Dedifferentiated amniotic fluid mesenchymal stem cell (primary cell): Measurements from ENCODE around the gene GUCY1A1.
A peak's percentile ranks its signal among the peaks of the same experiment; 100 is the strongest.

Source experiments
- DNase-seq: peaks from one replicate; pipeline ENCODE4 v3.0.0-alpha.2; 2016; ENCODE audit errors: extremely low spot score

Gene GUCY1A1

GRCh38 chr4:155658681-155659064 lies 8.0 kb upstream of the GUCY1A1 start:
- no peak for DNase-seq

- no peak for DNase-seq
Observed at GRCh38 chr4:155659176-155659575, 7.5 kb upstream of the GUCY1A1 start.

GRCh38 chr4:155660436-155660835 lies 6.2 kb upstream of the GUCY1A1 start:
- DNase-seq, result no peak

DNA sequence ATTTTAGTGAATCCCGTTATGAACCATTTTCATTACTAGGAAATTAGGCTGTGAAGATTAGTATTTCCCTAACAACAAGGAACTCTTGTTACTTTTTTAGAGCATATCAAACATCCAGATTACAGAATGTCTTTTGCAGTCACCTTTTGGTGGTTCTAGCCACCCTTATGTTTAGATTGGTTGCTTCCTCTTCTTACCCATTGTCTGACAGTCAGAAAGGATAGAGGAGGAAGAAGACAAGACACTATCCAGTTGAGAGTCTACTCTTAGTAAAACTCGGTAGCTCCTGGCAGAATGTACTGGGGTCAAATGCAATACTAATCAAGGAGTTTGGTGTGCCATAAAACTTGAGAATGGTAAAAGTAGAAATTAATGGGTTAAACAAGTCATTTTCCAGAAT lies 1.6 kb upstream of the GUCY1A1 start:
- no peak for DNase-seq

GRCh38 chr4:155667222-155667567 lies 547 bp downstream of the GUCY1A1 start:
- no peak for DNase-seq

DNA sequence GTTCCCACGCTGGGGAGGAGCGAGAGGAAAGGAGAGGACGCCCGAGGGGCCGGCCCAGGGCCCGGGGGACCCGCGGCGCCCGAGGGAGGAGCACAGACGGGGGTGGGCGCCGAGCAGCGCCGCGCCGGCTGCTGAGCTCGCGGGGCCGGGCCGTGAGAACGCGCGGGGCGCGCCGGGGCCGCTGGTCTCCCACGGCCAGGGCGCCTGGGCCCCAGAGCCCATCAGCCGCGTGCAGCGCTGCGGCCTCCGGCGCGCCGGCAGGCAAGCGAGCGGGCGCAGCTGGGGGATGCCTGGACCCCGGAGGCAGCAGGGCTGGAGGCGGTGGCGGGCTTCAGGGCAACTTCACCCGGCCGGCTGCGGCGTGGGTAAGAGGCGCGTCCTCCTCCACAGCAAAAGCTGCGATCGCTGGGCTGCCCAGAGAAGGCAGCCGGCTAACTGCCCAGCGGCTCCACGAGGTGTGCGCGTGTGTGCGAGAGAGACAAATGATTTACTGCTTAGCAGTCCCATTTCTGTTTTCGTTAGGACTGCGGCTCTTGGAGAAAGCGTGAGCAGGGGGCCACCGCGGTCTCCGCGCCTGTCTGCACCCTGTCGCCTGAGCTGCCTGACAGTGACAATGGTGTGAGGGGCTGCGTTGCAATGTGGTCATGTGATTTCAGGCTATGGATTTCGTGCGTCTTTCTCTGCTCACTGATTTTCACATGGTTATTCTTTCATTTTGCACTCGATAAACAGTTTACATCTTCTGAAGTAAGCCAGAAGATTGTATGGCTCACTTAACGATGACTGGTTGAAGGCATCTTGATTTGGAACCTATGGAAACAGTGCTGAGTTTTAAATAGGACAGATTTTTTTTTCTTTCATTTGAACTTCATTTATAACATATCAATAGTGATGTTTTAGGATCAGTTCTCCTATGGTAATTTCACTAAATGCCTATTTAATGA lies 1.2 kb downstream of the GUCY1A1 start:
- DNase-seq, result no peak

DNA sequence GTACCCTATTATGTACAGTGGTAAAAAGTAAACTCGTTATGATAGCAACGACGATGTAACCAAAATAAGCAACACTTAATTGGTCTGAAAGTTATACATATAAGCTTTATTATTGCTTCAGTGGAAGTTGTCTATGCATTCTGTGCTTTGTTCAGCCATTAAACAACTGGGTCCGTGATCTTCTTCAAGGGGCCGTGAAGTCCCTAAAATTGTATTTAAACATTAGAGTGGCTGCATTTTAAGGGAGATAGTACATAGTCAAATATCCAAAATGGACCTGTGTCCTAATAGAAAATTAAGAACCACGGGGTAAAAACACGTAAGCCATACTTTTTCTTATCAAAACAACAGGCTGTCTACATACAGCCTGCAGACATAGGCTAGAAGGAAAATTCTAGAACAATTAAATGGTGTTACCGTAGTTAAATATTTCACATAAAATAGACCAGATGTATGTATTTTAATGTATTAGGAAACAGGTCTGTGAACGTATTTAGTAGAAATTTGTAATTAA lies 2.1 kb downstream of the GUCY1A1 start:
- DNase-seq, result no peak

DNA sequence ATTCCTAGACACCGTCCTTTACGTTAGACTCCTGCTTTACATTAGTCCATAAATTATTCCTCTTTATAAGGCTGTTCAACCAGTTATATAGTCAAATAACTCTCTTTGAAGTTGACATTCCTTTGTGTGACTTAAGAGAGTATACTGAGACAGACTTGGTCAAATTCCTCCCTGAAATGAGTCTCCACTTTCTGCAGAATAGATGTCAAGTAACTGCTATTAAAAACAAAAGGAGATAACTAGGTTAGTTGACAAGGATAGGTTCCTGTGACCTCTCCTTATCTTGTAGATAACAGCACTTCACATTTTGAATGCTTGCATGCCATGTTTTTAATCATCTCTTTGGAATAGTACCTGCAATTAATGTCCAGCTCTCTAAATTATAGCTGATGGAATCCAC lies 5.7 kb downstream of the GUCY1A1 start:
- no peak for DNase-seq

DNA sequence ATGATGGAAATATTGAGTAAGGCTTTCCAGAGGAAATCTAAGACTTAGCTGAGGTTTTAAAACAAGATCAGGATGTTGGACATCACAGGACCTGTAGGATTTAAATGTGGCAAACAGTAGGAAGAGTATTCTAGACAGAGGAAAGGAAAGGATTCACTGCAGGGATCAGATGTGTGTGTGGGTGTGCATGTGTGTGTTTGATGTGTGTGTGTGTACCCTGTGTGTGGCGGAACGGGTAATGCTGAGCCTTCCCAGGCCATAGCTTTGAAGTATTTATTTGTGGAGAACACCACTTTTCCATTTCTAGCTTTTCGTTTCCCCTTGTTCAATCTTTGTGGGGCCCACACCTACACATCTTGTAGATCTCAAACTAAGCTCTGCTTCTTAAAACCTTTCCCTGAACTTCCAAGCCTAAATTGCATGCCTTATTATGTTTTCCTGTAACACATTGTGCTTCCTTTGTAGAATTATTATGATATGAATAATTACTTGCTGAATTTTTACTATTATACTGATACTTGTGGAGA lies 6.9 kb downstream of the GUCY1A1 start:
- DNase-seq, result no peak

DNA sequence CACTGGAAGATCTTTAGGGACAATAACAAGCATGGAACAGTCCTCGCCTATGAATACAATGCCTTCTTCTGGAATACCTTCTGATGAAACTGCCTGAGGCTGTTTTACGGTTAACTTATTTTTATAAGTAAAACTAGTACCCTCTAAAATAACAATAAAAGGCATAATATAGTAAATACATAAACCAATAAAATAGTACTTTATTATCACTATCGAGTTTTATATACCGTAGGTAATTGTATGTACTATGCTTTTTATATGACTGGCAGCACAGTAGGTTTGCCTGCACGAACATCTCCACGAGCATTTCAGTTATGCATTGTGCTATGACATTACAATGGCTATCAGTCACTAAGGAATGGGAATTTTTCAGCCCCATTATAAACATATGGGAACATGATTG lies 8.0 kb downstream of the GUCY1A1 start:
- DNase-seq, result no peak

GRCh38 chr4:155675709-155676429 lies 9.2 kb downstream of the GUCY1A1 start:
- DNase-seq, result no peak

- no peak for DNase-seq
Observed at GRCh38 chr4:155676430-155676825, 9.8 kb downstream of the GUCY1A1 start.

DNA sequence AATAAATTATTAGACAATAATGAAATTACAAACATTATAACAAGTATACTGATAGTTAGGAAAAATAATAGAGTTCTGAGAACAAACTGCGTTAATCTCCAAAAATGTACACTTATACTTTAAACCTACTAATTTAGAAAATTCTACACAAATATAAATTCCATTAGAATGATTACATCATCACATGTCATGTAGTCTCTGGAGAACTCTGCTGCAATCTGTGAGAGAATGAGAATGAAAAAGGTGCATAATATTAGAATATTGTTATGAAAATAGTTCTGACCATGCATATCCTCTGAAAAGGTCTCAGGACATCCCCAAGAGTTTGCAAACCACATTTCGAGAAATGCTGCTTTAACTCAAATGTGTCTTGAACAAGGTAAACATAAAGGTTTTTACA lies 11.4 kb downstream of the GUCY1A1 start:
- no peak for DNase-seq

DNA sequence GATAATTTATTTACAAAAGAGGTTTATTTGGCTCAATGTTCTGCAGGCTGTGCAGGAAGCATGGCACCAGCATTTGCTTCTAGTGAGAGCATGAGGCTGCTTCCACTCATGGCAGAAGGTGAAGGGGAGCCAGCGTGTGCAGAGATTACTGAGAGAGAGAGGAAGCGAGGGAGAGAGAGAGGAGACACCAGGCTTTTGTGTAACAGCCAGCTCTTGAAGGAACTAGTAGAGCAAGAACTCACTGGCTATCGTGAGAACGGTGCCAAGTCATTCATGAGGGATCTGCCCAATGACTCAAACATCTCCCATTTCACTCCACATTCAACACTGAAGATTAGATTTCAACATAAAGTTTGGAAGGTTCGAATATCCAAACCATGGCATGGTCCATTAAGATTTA lies 12.7 kb downstream of the GUCY1A1 start:
- peak; percentile 26 for DNase-seq

DNA sequence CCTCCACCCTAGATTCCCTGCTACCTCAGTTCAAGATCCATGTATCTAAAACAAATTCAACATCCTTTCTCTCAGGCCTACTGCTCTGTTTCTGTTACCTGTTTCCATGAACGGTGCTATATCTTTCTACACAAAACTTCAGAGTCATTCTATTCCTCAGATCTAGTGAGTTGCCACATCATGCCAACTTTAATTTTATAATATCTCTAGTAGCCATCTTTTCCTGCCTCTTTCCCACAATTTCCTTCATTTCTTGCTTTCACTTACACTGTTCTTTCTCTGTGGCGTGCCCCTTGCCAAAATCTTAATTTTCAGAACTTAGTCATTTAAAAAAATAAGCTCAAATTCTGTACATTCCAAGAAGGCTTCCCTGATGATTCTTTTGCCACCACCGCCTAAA lies 15.2 kb downstream of the GUCY1A1 start:
- no peak for DNase-seq

DNA sequence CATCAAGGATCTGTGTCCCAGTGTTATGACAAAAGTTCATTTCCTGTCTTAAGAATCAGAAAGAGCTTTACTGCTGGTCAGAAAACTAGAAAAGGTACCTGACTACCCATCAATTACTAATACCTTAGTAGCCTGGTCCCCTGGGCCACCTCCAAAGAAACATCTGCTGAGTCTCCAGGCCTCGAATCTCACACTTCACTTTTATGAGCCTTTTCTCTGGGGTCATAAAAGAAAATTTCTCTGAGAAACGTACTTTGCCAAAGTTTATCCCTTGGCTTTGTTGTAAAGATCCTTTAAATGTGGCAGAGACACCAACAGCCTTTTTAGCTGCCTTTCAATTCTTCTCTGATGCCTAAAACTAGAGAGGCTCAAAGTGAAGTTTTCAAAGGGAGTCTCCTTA lies 17.8 kb downstream of the GUCY1A1 start:
- DNase-seq, result no peak

DNA sequence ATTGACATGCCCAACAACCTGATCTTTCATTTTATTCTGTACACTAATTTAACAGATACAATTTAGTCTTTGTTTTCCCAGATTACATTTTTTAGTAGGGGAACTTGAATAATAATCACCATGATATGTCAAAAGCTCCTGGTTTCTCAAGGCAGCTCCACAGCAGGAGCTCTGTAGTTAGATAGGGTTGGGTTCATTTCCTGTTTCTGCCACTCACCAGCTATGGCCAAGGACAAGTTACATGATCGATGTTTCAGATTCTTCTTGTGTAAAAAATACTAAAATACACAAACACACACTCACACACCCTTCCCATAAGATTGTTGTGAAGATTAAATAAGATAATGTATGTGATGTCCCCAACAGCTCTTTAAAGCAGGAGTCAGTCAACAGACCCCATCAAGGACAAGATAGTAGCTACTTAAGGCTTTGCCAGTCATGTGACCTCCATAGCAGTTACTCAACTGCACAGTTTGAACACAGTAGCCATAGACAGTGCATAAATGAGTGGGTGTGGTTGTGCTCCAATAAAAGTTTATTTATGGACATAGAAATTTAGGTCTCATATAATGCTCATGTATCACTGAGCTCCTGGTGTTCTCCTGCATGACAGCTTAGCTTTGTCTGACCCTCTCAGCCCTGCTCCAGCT lies 18.4 kb downstream of the GUCY1A1 start:
- no peak for DNase-seq

DNA sequence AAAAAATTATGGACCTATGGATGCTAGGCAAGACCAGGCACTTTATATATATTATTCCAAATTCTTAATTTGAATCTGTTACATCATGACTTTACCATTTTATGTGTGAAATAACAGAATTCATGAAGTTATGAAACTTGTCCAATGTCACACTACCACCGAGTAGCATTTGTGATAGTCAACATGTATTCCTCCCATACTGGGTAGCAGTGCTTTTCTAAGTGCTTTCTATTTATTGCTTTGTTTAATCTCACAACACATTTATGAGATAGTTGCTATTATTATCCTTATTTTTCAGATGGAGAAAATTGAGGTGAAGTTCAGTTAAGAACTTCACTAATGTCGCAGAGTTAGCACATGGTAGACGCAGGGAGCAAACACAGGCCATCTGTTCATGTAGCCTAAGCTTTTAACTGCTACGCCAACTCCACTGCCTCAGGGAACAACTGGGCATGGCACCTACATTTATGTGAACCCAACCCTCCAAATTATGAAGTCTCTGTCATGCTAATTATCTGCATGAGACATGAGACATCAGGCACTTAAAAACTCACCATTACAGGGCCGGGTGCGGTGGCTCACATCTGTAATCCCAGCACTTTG lies 20.8 kb downstream of the GUCY1A1 start:
- DNase-seq, result no peak

DNA sequence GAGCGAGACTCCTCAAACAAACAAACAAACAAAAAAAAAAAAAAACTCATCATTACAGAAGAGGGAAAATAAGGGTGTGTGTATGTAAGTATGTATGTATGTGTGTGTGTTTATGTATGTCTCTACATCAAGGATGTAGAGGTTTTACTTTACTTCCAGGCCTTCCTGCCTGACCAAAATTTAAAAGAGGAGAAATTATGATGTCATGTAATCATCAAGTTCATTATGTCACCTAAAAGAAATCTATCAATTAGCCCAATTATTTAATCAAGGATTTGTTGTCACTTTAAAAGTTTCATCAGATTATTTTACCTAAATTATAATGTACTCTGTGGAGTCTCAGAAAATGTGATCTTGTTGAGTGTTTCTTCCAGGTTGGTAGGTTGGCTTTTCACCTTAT lies 21.6 kb downstream of the GUCY1A1 start:
- no peak for DNase-seq

DNA sequence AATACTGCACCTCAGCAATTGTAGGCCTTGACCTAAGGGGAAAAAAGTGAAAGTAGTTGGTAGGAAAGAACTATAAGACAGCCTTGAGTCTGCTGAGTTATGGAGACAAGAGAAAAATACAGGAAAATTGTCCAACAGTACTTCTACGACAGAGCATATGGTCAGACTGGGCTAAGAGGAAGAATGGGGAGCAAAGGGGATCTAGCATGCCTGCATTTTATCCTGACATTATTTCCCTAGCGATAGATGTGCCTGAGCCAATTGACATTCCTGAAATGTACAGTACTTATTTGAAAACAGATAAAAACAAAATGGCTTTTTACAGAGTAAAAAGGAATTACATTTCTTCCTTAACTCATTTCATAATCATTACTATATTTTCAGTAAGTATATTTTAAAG lies 22.2 kb downstream of the GUCY1A1 start:
- no peak for DNase-seq

DNA sequence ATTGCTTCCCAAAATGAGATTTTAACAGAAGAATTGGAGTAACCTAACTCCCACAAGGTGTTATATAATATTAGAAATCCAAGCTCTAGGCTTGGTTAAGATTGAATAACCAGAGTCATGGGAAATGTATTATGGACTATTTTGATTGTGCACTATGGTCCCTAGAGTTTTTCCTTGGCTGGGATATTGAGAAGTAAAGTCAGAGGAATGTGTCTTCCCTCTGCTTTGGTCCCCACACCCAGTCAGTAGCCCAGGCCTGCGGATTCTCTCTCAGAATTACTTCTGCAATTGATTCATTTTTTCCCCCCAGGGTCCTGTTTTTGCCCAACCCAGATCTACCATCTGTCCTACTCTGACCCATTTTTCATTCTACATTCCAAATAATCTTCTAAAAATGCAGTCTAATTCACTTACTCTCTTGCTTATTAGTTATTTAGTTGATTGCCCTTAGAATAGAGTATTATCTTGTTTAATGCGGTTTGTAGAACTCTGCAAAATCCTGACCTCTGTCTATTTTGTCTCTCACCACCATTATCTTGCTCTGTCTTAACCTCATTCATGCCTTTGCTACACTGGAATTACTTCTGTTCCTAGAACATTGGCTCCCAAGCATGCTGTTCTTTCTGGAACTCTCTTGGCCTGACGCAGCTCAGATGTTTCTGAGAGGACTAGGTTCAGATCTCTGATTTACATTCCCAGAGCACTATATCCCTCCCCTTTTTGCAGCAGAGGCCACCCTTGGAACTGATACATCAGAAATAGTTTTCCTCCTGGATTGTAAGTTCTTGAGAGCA lies 23.6 kb downstream of the GUCY1A1 start:
- no peak for DNase-seq
